Breast epithelium (tissue), 3 donors: ENCODE data around the gene CSMD2.

Source experiments
- POLR2A ChIP-seq: fragments of 450-650 bp; IDR thresholded peaks from one replicate; pipeline ENCODE4 v1.6.1; 2016; ENCODE audit warnings: antibody characterized with exemption, mild to moderate bottlenecking, moderate library complexity
- POLR2AphosphoS5 ChIP-seq, 3 donors: sonication (generic); formaldehyde crosslinking; IDR thresholded peaks; one replicate each; pipeline ENCODE4 v1.6.1; 2017; ENCODE audit warnings: antibody characterized with exemption in 3 of 3

GRCh38 chr1:33668695-33669094 lies 496.3 kb downstream of the CSMD2 start:
- TF ChIP-seq POLR2A (no peak), POLR2AphosphoS5 (IDR thresholded peaks at IDR 0.05) (no peak)
